ENCODE measurements around the gene SDR42E1.
"Not testable (repeated sequence)": the region's sequence is repeated elsewhere in the genome, so short reads cannot be mapped to it uniquely, and the experiment has no call there.

The SDR42E1 gene

GRCh38 chr16:82040296-82040695 lies 29.0 kb upstream of the SDR42E1 start:
- no peak for DNase-seq

- DNase-seq = no peak
Observed at GRCh38 chr16:82037666-82038065, 26.4 kb upstream of the SDR42E1 start.

- no peak for DNase-seq
Observed at GRCh38 chr16:82037251-82037650, 26.0 kb upstream of the SDR42E1 start.

- DNase-seq = no peak
Observed at GRCh38 chr16:82034981-82035612, 23.8 kb upstream of the SDR42E1 start, which contains the start of gene HSD17B2. HSD17B2 (plus strand) TSS chr16:82035253; CDS start chr16:82035425, 172 bp downstream.

GRCh38 chr16:82033683-82034300 lies 22.5 kb upstream of the SDR42E1 start:
- no peak for DNase-seq

GRCh38 chr16:82033006-82033405 lies 21.7 kb upstream of the SDR42E1 start:
- no peak for DNase-seq

GRCh38 chr16:82031116-82032084 lies 20.1 kb upstream of the SDR42E1 start:
- no peak for DNase-seq

GRCh38 chr16:82027629-82028064 lies 16.4 kb upstream of the SDR42E1 start:
- DNase-seq = no peak

GRCh38 chr16:82024883-82025282 lies 13.6 kb upstream of the SDR42E1 start:
- DNase-seq = no peak

GRCh38 chr16:82024316-82024715 lies 13.0 kb upstream of the SDR42E1 start:
- no peak for DNase-seq

GRCh38 chr16:82023206-82023605 lies 11.9 kb upstream of the SDR42E1 start:
- DNase-seq = no peak

- no peak for DNase-seq
Observed at GRCh38 chr16:82020051-82020450, 8.8 kb upstream of the SDR42E1 start.

GRCh38 chr16:82019535-82019934 lies 8.3 kb upstream of the SDR42E1 start:
- DNase-seq = no peak

- no peak for DNase-seq
Observed at GRCh38 chr16:82017911-82018568, 6.8 kb upstream of the SDR42E1 start.

- no peak for DNase-seq
Observed at GRCh38 chr16:82016964-82017363, 5.7 kb upstream of the SDR42E1 start.

- DNase-seq = no peak
Observed at GRCh38 chr16:82016263-82016662, 5.0 kb upstream of the SDR42E1 start.

- DNase-seq = no peak
Observed at GRCh38 chr16:82013139-82013538, 1.9 kb upstream of the SDR42E1 start.

GRCh38 chr16:82010649-82011048 lies 621 bp downstream of the SDR42E1 start:
- no peak for DNase-seq

GRCh38 chr16:82009789-82010188 lies 1.5 kb downstream of the SDR42E1 start:
- DNase-seq = not testable (repeated sequence)

GRCh38 chr16:82008957-82009592 lies 2.2 kb downstream of the SDR42E1 start:
- no peak for DNase-seq

GRCh38 chr16:82007189-82007588 lies 4.1 kb downstream of the SDR42E1 start:
- DNase-seq = no peak

GRCh38 chr16:82006036-82006435 lies 5.2 kb downstream of the SDR42E1 start:
- no peak for DNase-seq

Measured in right kidney (tissue), 1 donor.